ENCODE data around the gene MAGI2.

GRCh38 chr7:78718212-78718611, 735.3 kb downstream of the MAGI2 start:
- TF ChIP-seq NR2F2 (IDR thresholded peaks at IDR 0.05) (no peak), EGR1 (IDR thresholded peaks at IDR 0.05; ENCODE audit: low read depth in 2 of 2) (no peak), FOXA1 (IDR thresholded peaks at IDR 0.05) (no peak), RAD21 (IDR thresholded peaks at IDR 0.05) (no peak), RXRA (IDR thresholded peaks at IDR 0.05) (no peak), HNF4G (IDR thresholded peaks at IDR 0.05) (no peak)
- TF ChIP-seq, protein P1, sequence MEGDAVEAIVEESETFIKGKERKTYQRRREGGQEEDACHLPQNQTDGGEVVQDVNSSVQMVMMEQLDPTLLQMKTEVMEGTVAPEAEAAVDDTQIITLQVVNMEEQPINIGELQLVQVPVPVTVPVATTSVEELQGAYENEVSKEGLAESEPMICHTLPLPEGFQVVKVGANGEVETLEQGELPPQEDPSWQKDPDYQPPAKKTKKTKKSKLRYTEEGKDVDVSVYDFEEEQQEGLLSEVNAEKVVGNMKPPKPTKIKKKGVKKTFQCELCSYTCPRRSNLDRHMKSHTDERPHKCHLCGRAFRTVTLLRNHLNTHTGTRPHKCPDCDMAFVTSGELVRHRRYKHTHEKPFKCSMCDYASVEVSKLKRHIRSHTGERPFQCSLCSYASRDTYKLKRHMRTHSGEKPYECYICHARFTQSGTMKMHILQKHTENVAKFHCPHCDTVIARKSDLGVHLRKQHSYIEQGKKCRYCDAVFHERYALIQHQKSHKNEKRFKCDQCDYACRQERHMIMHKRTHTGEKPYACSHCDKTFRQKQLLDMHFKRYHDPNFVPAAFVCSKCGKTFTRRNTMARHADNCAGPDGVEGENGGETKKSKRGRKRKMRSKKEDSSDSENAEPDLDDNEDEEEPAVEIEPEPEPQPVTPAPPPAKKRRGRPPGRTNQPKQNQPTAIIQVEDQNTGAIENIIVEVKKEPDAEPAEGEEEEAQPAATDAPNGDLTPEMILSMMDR (IDR thresholded peaks at IDR 0.05; ENCODE audit: low read depth, low read length, missing input control), result no peak
- TF ChIP-seq, protein P2, sequence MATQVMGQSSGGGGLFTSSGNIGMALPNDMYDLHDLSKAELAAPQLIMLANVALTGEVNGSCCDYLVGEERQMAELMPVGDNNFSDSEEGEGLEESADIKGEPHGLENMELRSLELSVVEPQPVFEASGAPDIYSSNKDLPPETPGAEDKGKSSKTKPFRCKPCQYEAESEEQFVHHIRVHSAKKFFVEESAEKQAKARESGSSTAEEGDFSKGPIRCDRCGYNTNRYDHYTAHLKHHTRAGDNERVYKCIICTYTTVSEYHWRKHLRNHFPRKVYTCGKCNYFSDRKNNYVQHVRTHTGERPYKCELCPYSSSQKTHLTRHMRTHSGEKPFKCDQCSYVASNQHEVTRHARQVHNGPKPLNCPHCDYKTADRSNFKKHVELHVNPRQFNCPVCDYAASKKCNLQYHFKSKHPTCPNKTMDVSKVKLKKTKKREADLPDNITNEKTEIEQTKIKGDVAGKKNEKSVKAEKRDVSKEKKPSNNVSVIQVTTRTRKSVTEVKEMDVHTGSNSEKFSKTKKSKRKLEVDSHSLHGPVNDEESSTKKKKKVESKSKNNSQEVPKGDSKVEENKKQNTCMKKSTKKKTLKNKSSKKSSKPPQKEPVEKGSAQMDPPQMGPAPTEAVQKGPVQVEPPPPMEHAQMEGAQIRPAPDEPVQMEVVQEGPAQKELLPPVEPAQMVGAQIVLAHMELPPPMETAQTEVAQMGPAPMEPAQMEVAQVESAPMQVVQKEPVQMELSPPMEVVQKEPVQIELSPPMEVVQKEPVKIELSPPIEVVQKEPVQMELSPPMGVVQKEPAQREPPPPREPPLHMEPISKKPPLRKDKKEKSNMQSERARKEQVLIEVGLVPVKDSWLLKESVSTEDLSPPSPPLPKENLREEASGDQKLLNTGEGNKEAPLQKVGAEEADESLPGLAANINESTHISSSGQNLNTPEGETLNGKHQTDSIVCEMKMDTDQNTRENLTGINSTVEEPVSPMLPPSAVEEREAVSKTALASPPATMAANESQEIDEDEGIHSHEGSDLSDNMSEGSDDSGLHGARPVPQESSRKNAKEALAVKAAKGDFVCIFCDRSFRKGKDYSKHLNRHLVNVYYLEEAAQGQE (IDR thresholded peaks at IDR 0.05), result no peak
- TF ChIP-seq, protein P3, sequence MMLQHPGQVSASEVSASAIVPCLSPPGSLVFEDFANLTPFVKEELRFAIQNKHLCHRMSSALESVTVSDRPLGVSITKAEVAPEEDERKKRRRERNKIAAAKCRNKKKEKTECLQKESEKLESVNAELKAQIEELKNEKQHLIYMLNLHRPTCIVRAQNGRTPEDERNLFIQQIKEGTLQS (IDR thresholded peaks at IDR 0.05), result no peak

Data from liver (tissue), 3 donors.